ENCODE data around the gene GIMAP7. TPM values are rescaled to one million over a fixed set of nuclear protein-coding genes. Genes with fewer than 3 reads are reported as not detected.

The GIMAP7 gene
- polyA plus RNA-seq, 1 of the 3 experiments (the other 2 are of a cell fraction), result not detected

DNA sequence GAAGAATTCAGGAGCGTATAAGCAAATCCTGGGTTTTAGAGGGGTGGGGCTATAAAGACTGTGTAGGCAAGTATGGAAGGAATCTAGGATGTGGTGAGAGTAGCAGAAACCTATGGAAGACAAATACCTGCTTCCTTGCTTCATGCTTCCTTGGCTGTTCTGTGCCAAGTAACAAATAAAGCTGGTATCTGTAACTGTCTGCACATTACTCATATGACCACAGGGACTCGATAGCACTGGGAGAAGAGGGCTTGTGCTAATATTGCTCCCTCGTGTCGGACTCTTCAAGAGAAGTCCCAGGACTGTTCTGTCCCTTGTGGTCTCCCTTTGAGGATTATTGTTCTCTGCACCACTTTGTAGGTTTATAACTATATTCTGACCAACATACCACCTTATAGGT is 11.5 kb upstream of the GIMAP7 start:
- 6% methylated on average over 4 of the region's 4 CpGs for WGBS (ENCODE audit: low lambda C conversion rate)
- H3K27ac ChIP-seq (ENCODE audit: low read depth in 2 of 2, low read length in 1 of 2), result no peak overlapping the region
- no peak for DNase-seq
- no peaks in the 10 kb centered on the region for H4K20me1 ChIP-seq (ENCODE audit: insufficient read depth)
- no peaks in the 10 kb centered on the region; the same call in 1 of the 2 replicates for H3K27me3 ChIP-seq (ENCODE audit: insufficient read depth)
- H3K36me3 ChIP-seq (replicated peaks in 1 of 2; ENCODE audit: control insufficient read depth in 1 of 2, insufficient read depth in 2 of 2, low read length in 1 of 2), result no peaks in the 10 kb centered on the region
- H3K9ac ChIP-seq, result no peak overlapping the region
- ChIA-PET POLR2A (no interaction called here), CTCF (interaction anchor here (1.9 kb wide), 1 partner anchor 11 kb away, joined by 5 read pairs; the partner anchor contains the start of gene GIMAP7)
- no peaks in the 10 kb centered on the region for H3K79me2 ChIP-seq (ENCODE audit: insufficient read depth)
- H3K9me3 ChIP-seq, result no peaks in the 10 kb centered on the region
- TF ChIP-seq, protein P1, sequence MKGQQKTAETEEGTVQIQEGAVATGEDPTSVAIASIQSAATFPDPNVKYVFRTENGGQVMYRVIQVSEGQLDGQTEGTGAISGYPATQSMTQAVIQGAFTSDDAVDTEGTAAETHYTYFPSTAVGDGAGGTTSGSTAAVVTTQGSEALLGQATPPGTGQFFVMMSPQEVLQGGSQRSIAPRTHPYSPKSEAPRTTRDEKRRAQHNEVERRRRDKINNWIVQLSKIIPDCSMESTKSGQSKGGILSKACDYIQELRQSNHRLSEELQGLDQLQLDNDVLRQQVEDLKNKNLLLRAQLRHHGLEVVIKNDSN (IDR thresholded peaks at IDR 0.05; ENCODE audit: borderline replicate concordance, low read depth), result no peak
- TF ChIP-seq RFX5 (IDR thresholded peaks at IDR 0.05; ENCODE audit: low read length) (no peak), MEF2A (IDR thresholded peaks at IDR 0.05; ENCODE audit: borderline replicate concordance, low read depth) (no peak), IRF3 (IDR thresholded peaks at IDR 0.05; ENCODE audit: low read depth, low read length) (no peak), GATA2 (CRISPR knock-in tag; IDR thresholded peaks at IDR 0.05) (no peak), FOSL2 (IDR thresholded peaks at IDR 0.05; ENCODE audit: borderline replicate concordance, low read depth) (no peak), EP300 (IDR thresholded peaks at IDR 0.05; ENCODE audit: borderline replicate concordance in 1 of 2, low read depth in 1 of 2, low read length in 1 of 2) (no peak)
- H3K4me3 ChIP-seq (ENCODE audit: low read depth in 2 of 2, low read length in 1 of 2), result no peak overlapping the region
- no peaks in the 10 kb centered on the region for H3F3A ChIP-seq (replicated peaks; ENCODE audit: insufficient read depth)
- no peak overlapping the region for H2AFZ ChIP-seq (ENCODE audit: low read depth)
- H3K4me2 ChIP-seq, result no peak overlapping the region
- H3K9me2 ChIP-seq, result no peaks in the 10 kb centered on the region
- H3K4me1 ChIP-seq (ENCODE audit: control insufficient read depth in 1 of 2, insufficient read depth in 2 of 2, low read depth in 1 of 2, low read length in 1 of 2), result no peaks in the 10 kb centered on the region

DNA sequence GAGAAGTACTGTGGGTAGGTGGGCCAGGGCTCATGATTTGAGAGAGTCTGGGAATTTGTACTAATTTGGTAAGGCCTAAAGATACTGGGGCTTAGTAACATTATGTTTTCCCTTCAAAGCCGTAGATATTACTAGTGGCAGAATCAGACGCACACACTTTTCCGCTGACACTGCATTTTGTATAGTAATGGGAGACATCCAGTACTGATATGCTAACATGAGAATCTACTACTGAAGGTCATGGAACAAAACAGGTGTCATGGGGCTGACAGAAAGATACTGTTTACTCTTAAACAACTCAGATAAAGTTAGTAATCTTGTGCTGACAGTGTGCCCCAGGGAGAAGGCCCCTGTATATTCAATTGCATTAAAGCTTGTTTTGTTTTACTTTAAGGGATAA is 11.1 kb upstream of the GIMAP7 start:
- WGBS (ENCODE audit: low lambda C conversion rate), result 41% methylated on average over 3 of the region's 3 CpGs
- no peaks in the 10 kb centered on the region for H3F3A ChIP-seq (replicated peaks; ENCODE audit: insufficient read depth)
- ChIA-PET CTCF (interaction anchor here (1.9 kb wide), 1 partner anchor 11 kb away, joined by 5 read pairs; the partner anchor contains the start of gene GIMAP7), POLR2A (no interaction called here)
- H3K27me3 ChIP-seq (ENCODE audit: insufficient read depth), result no peaks in the 10 kb centered on the region; the same call in 1 of the 2 replicates
- no peaks in the 10 kb centered on the region for H3K9me3 ChIP-seq
- H3K4me2 ChIP-seq, result no peak overlapping the region
- H4K20me1 ChIP-seq (ENCODE audit: insufficient read depth), result no peaks in the 10 kb centered on the region
- H3K4me1 ChIP-seq (ENCODE audit: control insufficient read depth in 1 of 2, insufficient read depth in 2 of 2, low read depth in 1 of 2, low read length in 1 of 2), result no peaks in the 10 kb centered on the region
- no peak overlapping the region for H3K9ac ChIP-seq
- H3K27ac ChIP-seq (ENCODE audit: low read depth in 2 of 2, low read length in 1 of 2), result no peak overlapping the region
- no peak overlapping the region for H3K4me3 ChIP-seq (ENCODE audit: low read depth in 2 of 2, low read length in 1 of 2)
- H2AFZ ChIP-seq (ENCODE audit: low read depth), result no peak overlapping the region
- no peaks in the 10 kb centered on the region for H3K36me3 ChIP-seq (replicated peaks in 1 of 2; ENCODE audit: control insufficient read depth in 1 of 2, insufficient read depth in 2 of 2, low read length in 1 of 2)
- no peak for DNase-seq
- no peaks in the 10 kb centered on the region for H3K9me2 ChIP-seq
- no peaks in the 10 kb centered on the region for H3K79me2 ChIP-seq (ENCODE audit: insufficient read depth)
- TF ChIP-seq FOXM1 (IDR thresholded peaks at IDR 0.05; ENCODE audit: low read depth) (no peak), SIN3A (IDR thresholded peaks at IDR 0.05; ENCODE audit: borderline replicate concordance, low read depth, low read length) (no peak), RAD21 (IDR thresholded peaks at IDR 0.05; ENCODE audit: low read length) (no peak), ELF1 (IDR thresholded peaks at IDR 0.05) (no peak), TCF12 (IDR thresholded peaks at IDR 0.05) (no peak), NFIC (IDR thresholded peaks at IDR 0.05; ENCODE audit: borderline replicate concordance) (no peak), TAF1 (IDR thresholded peaks at IDR 0.05; ENCODE audit: borderline replicate concordance, low read depth, low read length) (no peak), EP300 (IDR thresholded peaks at IDR 0.05; ENCODE audit: borderline replicate concordance in 1 of 2, low read depth in 1 of 2, low read length in 1 of 2) (no peak), FOXJ3 (CRISPR knock-in tag; IDR thresholded peaks at IDR 0.05) (no peak), TEAD4 (IDR thresholded peaks at IDR 0.05; ENCODE audit: borderline replicate concordance, insufficient read depth) (no peak), FOSL2 (IDR thresholded peaks at IDR 0.05; ENCODE audit: borderline replicate concordance, low read depth) (no peak), EZH2phosphoT487 (IDR thresholded peaks at IDR 0.05; ENCODE audit: borderline replicate concordance, low read depth) (no peak), CTCF (IDR thresholded peaks at IDR 0.05) (no peak), SMC3 (IDR thresholded peaks at IDR 0.05; ENCODE audit: low read depth, low read length) (no peak)
- TF ChIP-seq, protein P1 (IDR thresholded peaks at IDR 0.05; ENCODE audit: borderline replicate concordance, low read depth), result no peak
- TF ChIP-seq, protein P2, sequence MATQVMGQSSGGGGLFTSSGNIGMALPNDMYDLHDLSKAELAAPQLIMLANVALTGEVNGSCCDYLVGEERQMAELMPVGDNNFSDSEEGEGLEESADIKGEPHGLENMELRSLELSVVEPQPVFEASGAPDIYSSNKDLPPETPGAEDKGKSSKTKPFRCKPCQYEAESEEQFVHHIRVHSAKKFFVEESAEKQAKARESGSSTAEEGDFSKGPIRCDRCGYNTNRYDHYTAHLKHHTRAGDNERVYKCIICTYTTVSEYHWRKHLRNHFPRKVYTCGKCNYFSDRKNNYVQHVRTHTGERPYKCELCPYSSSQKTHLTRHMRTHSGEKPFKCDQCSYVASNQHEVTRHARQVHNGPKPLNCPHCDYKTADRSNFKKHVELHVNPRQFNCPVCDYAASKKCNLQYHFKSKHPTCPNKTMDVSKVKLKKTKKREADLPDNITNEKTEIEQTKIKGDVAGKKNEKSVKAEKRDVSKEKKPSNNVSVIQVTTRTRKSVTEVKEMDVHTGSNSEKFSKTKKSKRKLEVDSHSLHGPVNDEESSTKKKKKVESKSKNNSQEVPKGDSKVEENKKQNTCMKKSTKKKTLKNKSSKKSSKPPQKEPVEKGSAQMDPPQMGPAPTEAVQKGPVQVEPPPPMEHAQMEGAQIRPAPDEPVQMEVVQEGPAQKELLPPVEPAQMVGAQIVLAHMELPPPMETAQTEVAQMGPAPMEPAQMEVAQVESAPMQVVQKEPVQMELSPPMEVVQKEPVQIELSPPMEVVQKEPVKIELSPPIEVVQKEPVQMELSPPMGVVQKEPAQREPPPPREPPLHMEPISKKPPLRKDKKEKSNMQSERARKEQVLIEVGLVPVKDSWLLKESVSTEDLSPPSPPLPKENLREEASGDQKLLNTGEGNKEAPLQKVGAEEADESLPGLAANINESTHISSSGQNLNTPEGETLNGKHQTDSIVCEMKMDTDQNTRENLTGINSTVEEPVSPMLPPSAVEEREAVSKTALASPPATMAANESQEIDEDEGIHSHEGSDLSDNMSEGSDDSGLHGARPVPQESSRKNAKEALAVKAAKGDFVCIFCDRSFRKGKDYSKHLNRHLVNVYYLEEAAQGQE (IDR thresholded peaks at IDR 0.05; ENCODE audit: low read depth, low read length), result no peak

Data from SK-N-SH (cell line).